Right lobe of liver (tissue), 6 donors: ENCODE data around the gene ADCYAP1. TPM values are rescaled to one million over a fixed set of nuclear protein-coding genes. Genes with fewer than 3 reads are reported as not detected.

Experiments used
- ATAC-seq, 4 donors: fragments of 200-7000 bp; cut with Tn5 transposase; one replicate each; pipeline ENCODE4 v1.9.1; 2020; ENCODE audit warnings: mild to moderate bottlenecking in 4 of 4, moderate library complexity in 4 of 4
- DNase-seq, 3 donors: peaks; one replicate each; pipeline ENCODE4 v3.0.0-alpha.2; 2020
- H3K27ac ChIP-seq, 3 donors: fragments of 200-600 bp; one replicate each; pipeline ENCODE4 v1.8.0; 2022
- H3K27me3 ChIP-seq, 2 donors: fragments of 200-600 bp; one replicate each; pipeline ENCODE4 v1.8.0; 2022
- H3K36me3 ChIP-seq, 4 donors: fragments of 200-600 bp; sonication (generic) in 1 of 4; one replicate each; pipeline versions ENCODE4 v1.5.1 to v1.8.0; 2017 to 2022; ENCODE audit warnings: control low read depth in 1 of 4
- H3K4me1 ChIP-seq, 4 donors: fragments of 200-600 bp; sonication (generic) in 1 of 4; one replicate each; pipeline versions ENCODE4 v1.5.1 to v1.8.0; 2017 to 2022; ENCODE audit warnings: control low read depth in 1 of 4
- H3K4me3 ChIP-seq, 3 donors: fragments of 200-600 bp; one replicate each; pipeline ENCODE4 v1.8.0; 2022
- H3K9me3 ChIP-seq, 4 donors: fragments of 200-600 bp; sonication (generic) in 1 of 4; one replicate each; pipeline versions ENCODE4 v1.5.1 to v1.8.0; 2017 to 2022; ENCODE audit warnings: control low read depth in 1 of 4
- POLR2A ChIP-seq: fragments of 450-650 bp; IDR thresholded peaks from one replicate; pipeline ENCODE4 v1.6.1; 2017; ENCODE audit warnings: antibody characterized with exemption, mild to moderate bottlenecking
- WGBS: methylation state at CpG from one replicate; pipeline ENCODE4 v1.1.6; 2018; ENCODE audit warnings: low coverage, low lambda C conversion rate; ENCODE audit not compliant: insufficient coverage; ENCODE audit errors: missing lambda C conversion rate; 5-methylcytosine and 5-hydroxymethylcytosine counted together
- intact Hi-C, 2 donors: fragments of 100-400 bp; cut with DNase I; formaldehyde crosslinking; loops; one replicate each; pipeline versions ENCODE4 v1.11.2 to v1.14.1; 2022
- total RNA-seq, 6 experiments: library from RNA; depleted of rRNA in 2 of 6; stranded (reverse); fragments of >200 nt in 2 of 6; fragmentation: NEBNext Ultra II Directional in 3 of 6; extraction: Animal tissue kit (Norgen Biotek cat#: 25700) in 3 of 6; gene quantifications; one replicate each; pipeline versions ENCODE4 v1.1.0 to v1.2.4, GENCODE V29; 2016 to 2023
- TF ChIP-seq, protein P1 (sequence below), 4 donors: fragments of 200-600 bp in 3 of 4; fragments of 450-650 bp in 1 of 4; IDR thresholded peaks; one replicate each; pipeline versions ENCODE4 v1.5.1 to v1.8.0; 2016 to 2022; ENCODE audit warnings: antibody characterized with exemption in 4 of 4, mild to moderate bottlenecking in 2 of 4
- donor health status: DM: no; HTN: yes; CAD: no.
- donor health status: DM: no; HTN: no; CAD: no.
- donor health status: DM: no; HTN: no; CAD: no.
- donor health status: DM: no; HTN: yes; CAD: no.
- donor health status: DM: no; HTN: yes; CAD: no.

Gene ADCYAP1
- total RNA-seq, 6 experiments from 2014 or later: 0.12 TPM; not detected in 5

- H3K9me3 ChIP-seq: no peaks in the 10 kb centered on the region
- DNase-seq (no peak), ATAC-seq (no peak)
- TF ChIP-seq, protein P1, sequence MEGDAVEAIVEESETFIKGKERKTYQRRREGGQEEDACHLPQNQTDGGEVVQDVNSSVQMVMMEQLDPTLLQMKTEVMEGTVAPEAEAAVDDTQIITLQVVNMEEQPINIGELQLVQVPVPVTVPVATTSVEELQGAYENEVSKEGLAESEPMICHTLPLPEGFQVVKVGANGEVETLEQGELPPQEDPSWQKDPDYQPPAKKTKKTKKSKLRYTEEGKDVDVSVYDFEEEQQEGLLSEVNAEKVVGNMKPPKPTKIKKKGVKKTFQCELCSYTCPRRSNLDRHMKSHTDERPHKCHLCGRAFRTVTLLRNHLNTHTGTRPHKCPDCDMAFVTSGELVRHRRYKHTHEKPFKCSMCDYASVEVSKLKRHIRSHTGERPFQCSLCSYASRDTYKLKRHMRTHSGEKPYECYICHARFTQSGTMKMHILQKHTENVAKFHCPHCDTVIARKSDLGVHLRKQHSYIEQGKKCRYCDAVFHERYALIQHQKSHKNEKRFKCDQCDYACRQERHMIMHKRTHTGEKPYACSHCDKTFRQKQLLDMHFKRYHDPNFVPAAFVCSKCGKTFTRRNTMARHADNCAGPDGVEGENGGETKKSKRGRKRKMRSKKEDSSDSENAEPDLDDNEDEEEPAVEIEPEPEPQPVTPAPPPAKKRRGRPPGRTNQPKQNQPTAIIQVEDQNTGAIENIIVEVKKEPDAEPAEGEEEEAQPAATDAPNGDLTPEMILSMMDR (IDR thresholded peaks at IDR 0.05): no peak
- no peak for TF ChIP-seq POLR2A
- H3K27ac ChIP-seq: no peak overlapping the region
- 64% methylated on average over 4 of the region's 4 CpGs for WGBS
- no peaks in the 10 kb centered on the region for H3K4me1 ChIP-seq
- H3K27me3 ChIP-seq: no peaks in the 10 kb centered on the region
- no peaks in the 10 kb centered on the region for H3K36me3 ChIP-seq
- no peak overlapping the region for H3K4me3 ChIP-seq
- intact Hi-C loops: no loop called here
These were observed 35.3 kb downstream of the ADCYAP1 start for GRCh38 chr18:939958-940357.

DNA sequence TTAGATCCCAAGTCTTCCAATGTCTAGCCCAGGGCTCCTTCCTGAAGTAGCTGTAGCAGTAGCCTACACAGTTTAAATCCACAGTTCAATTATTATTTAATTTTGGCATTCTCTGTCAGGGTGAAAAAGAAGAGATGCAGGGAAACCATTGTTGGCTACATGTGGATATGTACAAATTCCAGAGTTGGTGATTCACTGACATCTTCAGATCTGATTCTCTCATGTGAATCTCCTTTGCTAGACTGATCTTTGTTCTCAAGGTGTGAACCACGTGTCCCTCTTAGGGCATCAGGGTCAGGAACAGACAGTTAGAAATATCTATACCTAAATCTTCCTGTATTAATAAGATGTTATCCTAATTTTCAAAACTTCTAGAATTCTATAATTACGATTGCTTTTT is 36.7 kb downstream of the ADCYAP1 start:
- Histone ChIP-seq H3K27ac (no peak overlapping the region), H3K36me3 (no peaks in the 10 kb centered on the region), H3K4me1 (no peaks in the 10 kb centered on the region), H3K9me3 (no peaks in the 10 kb centered on the region), H3K27me3 (no peaks in the 10 kb centered on the region), H3K4me3 (no peak overlapping the region)
- DNase-seq: no peak
- ATAC-seq: no peak
- WGBS: 63% methylated on average over 2 of the region's 2 CpGs
- intact Hi-C loops: no loop called here
- TF ChIP-seq POLR2A: no peak
- TF ChIP-seq, protein P1 (IDR thresholded peaks at IDR 0.05): no peak

- 31% methylated on average over 1 of the region's 1 CpG for WGBS
- ATAC-seq: no peak
These were observed 39.8 kb downstream of the ADCYAP1 start for GRCh38 chr18:944440-944839.

DNA sequence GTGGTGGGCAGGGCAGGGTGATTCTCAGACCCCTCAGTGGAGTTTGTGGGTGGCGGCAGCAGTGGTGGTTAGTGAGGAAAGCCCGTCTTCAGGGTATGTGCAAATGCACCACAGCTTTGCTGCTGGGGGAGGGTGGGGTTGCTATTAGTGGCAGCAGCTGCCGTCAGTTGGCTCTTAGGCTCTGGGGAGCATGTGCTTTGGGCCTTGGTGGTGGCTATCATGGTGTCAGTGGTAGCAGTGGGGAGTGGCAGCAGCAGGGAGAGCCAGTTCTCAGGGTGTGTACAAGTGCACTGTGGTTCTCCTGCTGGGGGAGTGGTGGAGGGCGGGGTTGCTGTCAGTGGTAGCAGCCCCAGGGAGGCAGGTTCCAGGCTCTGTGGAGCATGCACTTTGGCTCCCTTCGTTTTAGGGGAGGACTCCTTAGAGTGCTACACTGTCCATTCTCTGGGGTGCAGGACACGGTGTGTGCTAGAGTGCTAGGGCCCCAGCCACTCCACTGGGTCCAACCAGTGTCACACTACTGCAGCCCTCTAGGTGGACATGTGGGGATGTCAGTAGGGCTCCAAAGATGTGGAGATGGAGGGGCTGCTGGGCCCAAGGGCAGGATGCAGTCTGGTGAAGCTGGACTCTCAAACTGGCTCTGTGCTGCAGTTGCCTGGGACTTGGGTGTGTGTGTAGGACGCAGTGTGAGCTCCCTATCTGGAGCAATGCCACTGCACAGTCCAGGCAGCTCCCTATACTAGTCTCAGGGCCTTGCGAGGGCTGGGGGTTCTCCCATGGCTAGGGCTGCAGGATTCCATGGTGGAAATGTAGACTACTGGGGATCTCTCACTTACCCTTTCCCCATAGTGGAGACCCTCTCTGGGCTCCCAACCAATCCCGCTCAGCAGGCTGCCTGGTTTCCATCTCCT is 45.3 kb downstream of the ADCYAP1 start:
- Histone ChIP-seq H3K27me3 (no peaks in the 10 kb centered on the region), H3K36me3 (no peaks in the 10 kb centered on the region), H3K4me3 (no peak overlapping the region), H3K4me1 (no peaks in the 10 kb centered on the region), H3K9me3 (no peaks in the 10 kb centered on the region), H3K27ac (no peak overlapping the region)
- intact Hi-C loops: no loop called here
- TF ChIP-seq, protein P1 (IDR thresholded peaks at IDR 0.05): no peak
- TF ChIP-seq POLR2A: no peak
- 83% methylated on average over 1 of the region's 9 CpGs for WGBS
- DNase-seq (no peak), ATAC-seq (peak in 1 of 4 donors; percentile 25)

More at GRCh38 chr18:944440-944839, 39.8 kb downstream of the ADCYAP1 start:
- Histone ChIP-seq H3K27ac (no peak overlapping the region), H3K4me1 (no peaks in the 10 kb centered on the region), H3K27me3 (no peaks in the 10 kb centered on the region), H3K4me3 (no peak overlapping the region), H3K9me3 (no peaks in the 10 kb centered on the region), H3K36me3 (no peaks in the 10 kb centered on the region)
- intact Hi-C loops: no loop called here
- no peak for TF ChIP-seq POLR2A
- TF ChIP-seq, protein P1 (IDR thresholded peaks at IDR 0.05): no peak
- no peak for DNase-seq
